ENCODE results near the gene FAM193B. TPM values are rescaled to one million over a fixed set of nuclear protein-coding genes. Genes with fewer than 3 reads are reported as not detected.

The FAM193B gene
- total and polyA plus RNA-seq, 5 experiments from 2014 or later: 1.6 to 225 (median 5.5) TPM

DNA sequence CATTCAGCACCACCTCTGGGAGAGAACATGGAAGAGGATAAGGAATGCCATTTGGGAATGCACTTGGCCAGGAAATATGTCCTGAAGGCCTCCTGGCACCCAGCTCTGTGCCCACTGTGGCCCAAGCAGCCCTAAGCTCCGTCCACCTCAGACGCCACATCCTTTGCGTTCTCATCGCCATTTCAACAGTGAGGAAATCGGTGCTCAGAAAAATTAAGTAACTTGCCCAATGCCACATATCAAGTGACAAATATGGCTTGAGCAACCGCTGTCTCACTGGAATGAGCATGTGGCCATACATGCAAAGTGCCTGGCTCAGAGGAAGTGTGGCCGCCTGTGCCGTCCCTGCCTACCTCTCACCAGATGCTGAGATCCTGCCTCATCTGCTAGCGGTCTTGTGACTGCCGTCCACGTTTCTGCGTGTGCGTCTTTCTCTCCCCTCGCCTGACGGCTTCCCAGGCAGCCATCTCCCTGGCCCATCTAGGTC lies 43.8 kb downstream of the FAM193B start:
- Mint-ChIP-seq H3K4me3 (peak overlapping the region in 1 of 10 donors; percentile 86), H3K9me3 (no peaks in the 10 kb centered on the region), H3K4me1 (peaks cover 14 to 40% (median 24%) of the 10 kb centered on the region in 4 donors), H3K27ac (peak overlapping the region in 3 of 10 donors; percentile 53 to 61 (median 61)), H3K27me3 (no peaks in the 10 kb centered on the region), H3K36me3 (peaks cover 0 to 44% (median 21%) of the 10 kb centered on the region in 3 donors)
- ATAC-seq (peak in 1 of 2 donors; percentile 33), DNase-seq (no peak)
- POLR2A ChIA-PET: no interaction called here

DNA sequence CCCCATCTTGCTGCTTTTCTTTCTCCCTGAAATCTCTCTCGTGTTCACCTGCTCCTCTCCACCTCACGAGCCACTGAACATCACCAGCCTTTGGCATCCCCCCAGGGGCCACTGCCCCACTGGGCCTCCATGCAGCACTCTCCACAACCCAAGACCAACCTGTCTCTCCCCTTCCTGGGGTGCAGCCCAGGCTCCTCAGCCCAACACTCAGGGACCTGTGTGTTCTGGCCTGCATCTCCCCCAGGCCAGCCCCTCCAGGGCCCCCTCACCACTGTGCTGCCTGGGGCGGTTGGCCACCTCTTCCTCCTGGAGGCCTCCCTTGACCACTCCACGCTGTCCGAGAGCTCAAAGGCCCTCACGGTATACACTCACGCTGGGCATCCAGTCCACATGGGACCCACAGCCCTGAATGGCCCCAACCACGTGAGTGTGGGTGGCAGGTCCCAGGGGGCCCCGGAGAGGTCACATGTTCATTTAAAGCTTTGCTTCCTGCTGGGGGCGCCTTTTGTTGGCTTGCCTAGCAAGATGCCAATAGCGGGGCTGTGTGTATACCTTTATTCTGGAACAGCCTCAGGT lies 44.3 kb downstream of the FAM193B start:
- DNase-seq (no peak), ATAC-seq (peak in 1 of 2 donors; percentile 23)
- H3K9me3 Mint-ChIP-seq: no peaks in the 10 kb centered on the region
- peaks cover 0 to 40% (median 20%) of the 10 kb centered on the region in 3 donors for H3K36me3 Mint-ChIP-seq
- H3K27ac Mint-ChIP-seq: peak overlapping the region in 3 of 10 donors; percentile 61 to 65 (median 61)
- POLR2A ChIA-PET: interaction anchor here (0.5 to 1.7 kb wide), 3 partner anchors 55 to 572 kb away, joined by 4 to 5 read pairs (median 4); no protein-coding TSS in a partner anchor
- peaks cover 12 to 38% (median 20%) of the 10 kb centered on the region in 4 donors for H3K4me1 Mint-ChIP-seq
- no peaks in the 10 kb centered on the region for H3K27me3 Mint-ChIP-seq
- H3K4me3 Mint-ChIP-seq: peak overlapping the region in 3 of 10 donors; percentile 9 to 86 (median 42)

DNA sequence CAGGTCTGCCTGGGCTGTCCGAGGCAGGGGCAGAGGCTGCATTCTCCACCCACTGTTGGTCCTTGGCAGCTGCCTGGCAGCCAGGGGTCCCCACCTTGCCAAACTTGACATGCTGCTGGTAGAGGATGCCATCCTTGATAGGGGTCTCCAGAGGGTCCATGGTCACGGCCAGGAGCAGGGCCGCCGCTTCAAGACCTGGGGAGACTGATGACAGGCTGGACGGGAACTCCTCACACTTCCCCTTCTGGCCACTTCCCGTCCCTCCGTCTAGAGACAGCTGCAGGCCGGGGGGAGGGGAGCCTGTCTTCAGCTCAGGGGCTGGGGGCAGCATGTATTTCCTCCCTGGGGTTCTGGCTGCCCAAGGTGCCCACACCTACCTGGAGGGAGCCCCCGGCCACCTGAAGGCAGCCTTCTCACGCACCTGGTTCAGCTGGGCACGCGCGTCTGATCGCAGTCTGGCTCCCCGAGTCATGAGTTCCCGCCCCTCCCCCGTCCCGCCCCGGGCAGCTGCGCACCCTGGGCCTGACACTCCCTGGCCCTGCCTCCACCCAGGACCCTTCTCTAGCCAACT lies 44.9 kb downstream of the FAM193B start, which contains the start of gene DOK3:
Gene DOK3 (minus strand): TSS at position 446 of the 571 bp plus-strand sequence. CDS start 286 bp downstream, at position 160.
- Mint-ChIP-seq H3K4me3 (peak within 1 kb of the TSS in 4 of 10 donors; percentile 33 to 86 (median 40)), H3K27me3 (no peaks in the 10 kb centered on the region), H3K9me3 (no peaks in the 10 kb centered on the region), H3K4me1 (peaks cover 12 to 37% (median 19%) of the 10 kb centered on the region in 4 donors), H3K27ac (peak within 1 kb of the TSS in 4 of 10 donors; percentile 24 to 65 (median 61)), H3K36me3 (peaks cover 0 to 36% (median 18%) of the 10 kb centered on the region in 3 donors)
- no peak for DNase-seq
- no peak for ATAC-seq
- POLR2A ChIA-PET: interaction anchor here (0.5 to 1.7 kb wide), 3 partner anchors 54 to 573 kb away, joined by 4 to 5 read pairs (median 4); no protein-coding TSS in a partner anchor

DNA sequence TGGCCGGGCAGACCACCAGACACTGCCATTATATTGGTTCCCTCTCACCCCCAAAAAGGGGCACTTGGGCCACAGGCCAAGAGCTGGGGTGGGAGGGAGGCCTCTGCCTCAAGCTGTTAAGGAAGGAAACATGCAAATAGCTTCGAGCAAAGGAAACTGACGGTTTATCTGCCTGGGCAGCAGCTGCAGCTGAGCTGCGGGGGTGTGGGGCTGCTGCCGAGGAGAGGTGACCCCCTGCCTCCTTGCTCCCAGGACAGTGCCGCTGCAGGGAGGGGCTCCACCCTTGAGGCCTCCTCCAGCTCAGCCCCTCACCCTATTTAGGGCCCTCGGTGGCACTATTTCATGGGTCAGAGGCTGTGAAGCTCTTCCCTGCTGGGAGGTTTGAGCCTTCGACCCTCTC lies 45.5 kb downstream of the FAM193B start:
- no peak for ATAC-seq
- H3K27me3 Mint-ChIP-seq: no peaks in the 10 kb centered on the region
- H3K4me3 Mint-ChIP-seq: peak overlapping the region in 4 of 10 donors; percentile 18 to 86 (median 36)
- no peak for DNase-seq
- POLR2A ChIA-PET: interaction anchor here (1.7 kb wide), 1 partner anchor 53 kb away, joined by 5 read pairs; no protein-coding TSS in a partner anchor
- peak overlapping the region in 1 of 10 donors; percentile 25 for H3K27ac Mint-ChIP-seq
- peaks cover 0 to 31% (median 17%) of the 10 kb centered on the region in 3 donors for H3K36me3 Mint-ChIP-seq
- no peaks in the 10 kb centered on the region for H3K9me3 Mint-ChIP-seq
- H3K4me1 Mint-ChIP-seq: peaks cover 8 to 37% (median 14%) of the 10 kb centered on the region in 4 donors

DNA sequence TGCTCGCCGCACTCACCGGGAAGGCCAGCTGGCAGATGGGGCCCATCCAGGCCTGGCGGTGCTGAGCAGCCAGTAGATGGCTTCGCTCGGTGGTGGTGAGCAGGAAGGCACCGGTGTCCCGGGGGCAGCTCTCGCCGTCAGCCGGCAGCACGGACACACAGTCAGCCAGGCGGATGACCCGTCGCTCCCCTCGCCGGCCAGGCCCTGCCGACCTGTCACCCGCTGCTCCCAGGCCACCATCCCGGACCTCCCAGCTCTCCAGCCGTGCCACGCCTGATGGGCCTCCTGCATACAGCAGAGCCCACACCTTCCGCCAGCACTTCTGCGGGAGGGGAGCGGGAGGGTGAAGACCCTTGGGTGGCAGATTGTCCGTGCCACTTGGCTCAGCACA lies 46.1 kb downstream of the FAM193B start:
- H3K36me3 Mint-ChIP-seq: peaks cover 0 to 24% (median 16%) of the 10 kb centered on the region in 3 donors
- POLR2A ChIA-PET: no interaction called here
- DNase-seq: no peak
- H3K27me3 Mint-ChIP-seq: no peaks in the 10 kb centered on the region
- no peak for ATAC-seq
- no peaks in the 10 kb centered on the region for H3K9me3 Mint-ChIP-seq
- peaks cover 8 to 37% (median 12%) of the 10 kb centered on the region in 4 donors for H3K4me1 Mint-ChIP-seq
- peak overlapping the region in 1 of 10 donors; percentile 53 for H3K27ac Mint-ChIP-seq
- H3K4me3 Mint-ChIP-seq: peak overlapping the region in 1 of 10 donors; percentile 73

DNA sequence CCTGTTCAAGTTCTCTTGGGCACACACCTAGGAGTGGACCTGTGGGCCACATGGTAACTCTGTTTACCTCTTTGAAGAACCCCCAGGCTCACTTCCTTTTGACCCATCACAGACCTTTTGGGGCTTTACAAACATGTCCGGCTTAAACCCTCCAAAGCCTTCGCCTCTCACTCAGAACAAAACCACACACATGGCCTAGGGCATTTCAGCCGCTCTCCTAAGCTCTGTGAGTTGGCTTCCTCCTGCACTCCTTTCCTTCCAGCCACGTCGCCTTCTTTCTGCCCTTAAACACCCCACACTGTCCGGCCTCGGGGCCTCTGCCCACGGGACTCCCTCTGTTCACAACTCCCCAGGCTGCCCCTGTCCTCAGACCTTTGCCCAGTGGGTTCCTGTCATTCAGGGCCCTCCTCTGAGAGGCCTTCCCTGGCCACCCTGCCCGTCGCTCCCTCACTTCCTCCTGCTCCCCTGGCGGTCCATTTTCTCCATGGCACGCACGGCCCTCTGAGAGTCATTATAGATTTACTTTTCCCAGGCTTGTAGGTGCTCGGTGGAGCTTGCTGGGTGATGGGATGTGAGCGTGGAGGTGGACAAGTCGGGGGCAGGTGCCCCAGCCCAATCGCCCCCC lies 46.7 kb downstream of the FAM193B start:
- Mint-ChIP-seq H3K27ac (peak overlapping the region in 2 of 10 donors; percentile 12 to 53), H3K9me3 (no peaks in the 10 kb centered on the region), H3K4me3 (peak overlapping the region in 1 of 10 donors; percentile 73), H3K36me3 (peaks cover 0 to 19% (median 11%) of the 10 kb centered on the region in 3 donors), H3K4me1 (peaks cover 8 to 40% (median 12%) of the 10 kb centered on the region in 4 donors), H3K27me3 (no peaks in the 10 kb centered on the region)
- no peak for ATAC-seq
- POLR2A ChIA-PET: interaction anchor here (0.6 kb wide), 1 partner anchor 96 kb away, joined by 3 read pairs; no protein-coding TSS in a partner anchor
- DNase-seq: no peak

DNA sequence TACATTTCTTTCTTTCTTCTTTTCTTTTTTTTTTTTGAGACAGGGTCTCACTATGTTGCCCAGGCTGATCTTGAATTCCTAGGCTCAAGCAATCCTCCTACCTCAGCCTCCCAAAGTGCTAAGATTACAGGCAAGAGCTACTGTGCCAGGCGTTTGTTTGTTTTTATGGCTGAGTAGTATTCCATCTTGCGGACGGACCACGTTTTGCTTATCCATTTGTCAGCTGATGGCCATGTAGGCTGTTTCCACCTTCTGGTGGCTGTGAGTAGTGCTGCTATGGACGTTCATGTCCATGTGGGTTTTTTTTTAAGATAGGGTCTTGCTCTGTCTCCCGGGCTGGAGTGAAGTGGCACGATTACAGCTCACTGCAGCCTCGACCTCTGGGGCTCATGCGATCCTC lies 47.2 kb downstream of the FAM193B start:
- ATAC-seq: no peak
- no peaks in the 10 kb centered on the region for H3K27me3 Mint-ChIP-seq
- no peaks in the 10 kb centered on the region for H3K9me3 Mint-ChIP-seq
- no peak overlapping the region for H3K4me3 Mint-ChIP-seq
- POLR2A ChIA-PET: interaction anchor here (0.6 to 0.7 kb wide), 2 partner anchors 17 to 95 kb away, joined by 3 to 6 read pairs; no protein-coding TSS in a partner anchor
- H3K36me3 Mint-ChIP-seq: peaks cover 0 to 15% (median 10%) of the 10 kb centered on the region in 3 donors
- peak overlapping the region in 1 of 10 donors; percentile 53 for H3K27ac Mint-ChIP-seq
- DNase-seq: no peak
- peaks cover 8 to 45% (median 12%) of the 10 kb centered on the region in 4 donors for H3K4me1 Mint-ChIP-seq

DNA sequence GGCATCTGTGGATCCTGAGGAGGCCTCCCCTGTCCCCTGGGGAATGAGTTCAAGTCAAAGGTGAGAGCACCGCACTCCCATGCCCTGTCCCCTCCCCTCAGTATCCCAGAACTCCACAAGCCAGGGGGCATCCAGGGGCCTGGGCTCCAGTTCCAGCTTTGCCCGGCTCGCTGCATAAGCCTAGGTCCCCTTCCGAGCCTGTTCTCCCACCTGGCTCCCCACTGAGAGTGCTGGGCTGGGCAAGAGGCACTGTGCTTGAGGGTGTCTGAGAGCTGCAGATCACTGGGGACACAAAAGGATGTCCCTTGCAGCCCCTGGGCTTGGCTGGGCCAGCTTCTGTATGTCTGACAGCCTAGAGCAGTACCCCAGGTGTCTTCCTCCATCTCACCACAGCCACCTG lies 49.3 kb downstream of the FAM193B start:
- Mint-ChIP-seq H3K36me3 (no peaks in the 10 kb centered on the region), H3K4me1 (peaks cover 14 to 43% (median 16%) of the 10 kb centered on the region in 4 donors), H3K4me3 (no peak overlapping the region), H3K27me3 (no peaks in the 10 kb centered on the region), H3K27ac (no peak overlapping the region), H3K9me3 (no peaks in the 10 kb centered on the region)
- POLR2A ChIA-PET: no interaction called here
- DNase-seq (no peak), ATAC-seq (no peak)

DNA sequence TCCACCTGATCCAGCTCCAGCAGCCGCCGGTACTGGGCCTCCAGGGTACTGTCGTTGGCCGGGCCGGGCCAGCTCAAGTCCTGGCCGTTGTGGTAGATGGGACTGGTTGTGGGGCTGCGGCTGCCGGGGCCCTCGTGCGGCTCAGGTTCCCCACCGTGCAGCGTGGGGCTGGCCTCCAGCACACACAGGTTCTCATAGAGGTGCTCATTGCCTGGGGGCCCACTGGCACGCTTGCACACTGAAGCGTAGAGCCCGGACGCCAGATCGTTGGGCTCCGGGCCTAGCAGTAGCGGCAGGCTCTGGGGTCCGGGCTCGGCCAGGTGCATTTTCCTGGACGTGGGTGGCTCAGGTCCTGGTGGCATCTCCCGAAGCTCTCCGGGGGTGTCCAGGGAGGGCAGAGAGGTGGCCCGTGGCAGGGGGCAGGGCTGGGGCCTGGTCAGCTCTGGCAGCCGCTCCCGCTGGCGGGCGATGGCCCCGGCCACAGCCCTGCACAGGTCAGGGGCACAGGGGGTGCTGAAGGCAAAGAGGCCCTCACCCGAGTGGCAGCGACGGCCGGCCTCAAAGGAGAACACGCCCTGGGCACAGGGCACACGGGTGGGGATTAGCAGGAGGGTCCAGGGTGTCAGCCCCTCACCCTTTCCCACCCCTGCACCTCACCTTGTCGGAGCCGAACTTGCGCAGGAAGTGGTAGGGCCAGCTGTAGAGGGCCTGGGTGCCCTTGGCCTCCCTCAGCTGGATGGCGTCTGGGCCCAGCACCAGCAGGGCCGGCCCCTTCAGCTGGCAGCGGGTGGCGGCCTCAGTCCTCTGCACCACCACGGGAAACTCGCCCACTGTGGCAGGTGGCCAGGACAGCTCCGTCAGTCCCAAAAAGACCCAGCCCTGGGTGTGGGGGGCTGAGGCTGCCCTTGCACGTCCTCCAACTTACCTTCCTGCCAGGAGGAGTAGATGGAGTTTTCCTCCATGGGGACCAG lies 50.0 kb downstream of the FAM193B start:
- no peak overlapping the region for H3K4me3 Mint-ChIP-seq
- POLR2A ChIA-PET: interaction anchor here (0.6 to 1.8 kb wide), 2 partner anchors 49 to 72 kb away, joined by 3 to 7 read pairs; no protein-coding TSS in a partner anchor
- no peaks in the 10 kb centered on the region for H3K27me3 Mint-ChIP-seq
- H3K27ac Mint-ChIP-seq: no peak overlapping the region
- no peaks in the 10 kb centered on the region for H3K36me3 Mint-ChIP-seq
- no peak for DNase-seq
- no peak for ATAC-seq
- no peaks in the 10 kb centered on the region for H3K9me3 Mint-ChIP-seq
- peaks cover 11 to 37% (median 12%) of the 10 kb centered on the region in 4 donors for H3K4me1 Mint-ChIP-seq

DNA sequence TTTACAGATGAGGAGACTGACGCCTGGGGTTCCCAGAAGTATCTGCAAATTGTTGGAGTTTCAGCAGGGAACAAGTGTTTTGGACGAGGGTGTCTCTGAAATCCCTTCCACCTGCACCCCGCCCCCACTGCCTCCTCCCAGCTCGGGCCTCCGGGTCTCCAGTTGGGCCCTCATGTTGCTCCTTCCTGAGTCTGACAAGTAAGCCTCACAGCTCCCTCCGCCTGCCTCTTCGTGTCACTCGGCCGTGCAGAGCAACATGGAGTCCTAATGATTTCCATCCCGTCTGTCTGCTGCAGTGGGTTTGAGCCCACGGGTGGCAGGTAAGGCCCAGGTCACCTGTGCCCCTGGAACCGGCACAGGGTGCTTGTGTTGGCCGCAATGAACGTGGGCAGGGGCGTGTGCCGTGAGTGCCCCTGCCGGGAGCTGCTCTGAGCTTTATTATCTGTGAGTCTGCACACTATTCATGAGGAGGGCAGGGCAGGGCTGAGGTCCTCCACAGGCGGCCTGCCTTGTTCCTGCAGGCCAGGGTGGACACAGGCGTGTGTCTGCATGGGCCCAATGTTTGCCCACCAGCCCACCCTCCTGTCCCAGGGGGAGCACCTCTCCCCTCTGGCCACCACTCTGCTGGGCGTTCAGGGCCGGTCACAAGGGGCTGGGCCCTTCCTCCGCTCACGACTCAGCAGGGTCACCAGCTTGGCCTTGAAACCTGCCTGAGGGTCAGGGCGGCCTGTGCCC lies 50.8 kb downstream of the FAM193B start:
- no peak for ATAC-seq
- Mint-ChIP-seq H3K36me3 (no peaks in the 10 kb centered on the region), H3K27ac (no peak overlapping the region)

DNA sequence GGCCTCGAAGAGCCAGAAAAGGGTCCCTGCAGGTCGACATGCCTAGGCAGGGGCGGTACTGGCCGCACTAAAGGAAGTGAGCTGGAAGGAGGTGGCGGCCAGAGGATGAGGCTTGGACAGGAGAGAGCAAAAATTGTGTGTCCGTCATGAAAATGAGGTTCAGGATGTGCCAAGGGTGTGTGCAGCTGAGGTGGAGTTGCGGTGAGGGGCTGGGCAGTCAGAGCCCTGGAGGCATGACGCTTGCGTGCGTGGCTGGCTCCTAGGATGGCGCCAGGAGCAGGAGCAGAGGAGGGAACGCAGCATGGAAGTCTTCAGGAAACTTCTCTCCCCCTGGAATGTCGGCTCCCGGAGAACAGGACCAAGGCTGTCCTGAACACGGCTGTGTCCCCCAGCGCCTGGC lies 51.5 kb downstream of the FAM193B start:
- POLR2A ChIA-PET: interaction anchor here (0.5 to 2.5 kb wide), 3 partner anchors 48 to 128 kb away, joined by 5 to 14 read pairs (median 7); no protein-coding TSS in a partner anchor

More for the DNA sequence above, 50.8 kb downstream of the FAM193B start:
- Mint-ChIP-seq H3K4me3 (no peak overlapping the region), H3K27me3 (no peaks in the 10 kb centered on the region), H3K9me3 (no peaks in the 10 kb centered on the region), H3K4me1 (peaks cover 10 to 39% (median 12%) of the 10 kb centered on the region in 4 donors)
- no peak for DNase-seq
- POLR2A ChIA-PET: interaction anchor here (0.5 to 1.8 kb wide), 3 partner anchors 48 to 129 kb away, joined by 3 to 7 read pairs (median 5); no protein-coding TSS in a partner anchor

More for the DNA sequence above, 51.5 kb downstream of the FAM193B start:
- no peak for DNase-seq
- no peak for ATAC-seq
- peaks cover 0 to 2% (median 0%) of the 10 kb centered on the region in 5 donors for H3K27me3 Mint-ChIP-seq
- no peaks in the 10 kb centered on the region for H3K36me3 Mint-ChIP-seq
- no peak overlapping the region for H3K27ac Mint-ChIP-seq
- no peaks in the 10 kb centered on the region for H3K9me3 Mint-ChIP-seq
- H3K4me1 Mint-ChIP-seq: peaks cover 15 to 43% (median 17%) of the 10 kb centered on the region in 4 donors
- no peak overlapping the region for H3K4me3 Mint-ChIP-seq

Data from naive thymus-derived CD8-positive, alpha-beta T cell (primary cell).